ENCODE measurements around the gene MAD2L2.
A peak's percentile ranks its signal among the peaks of the same experiment; 100 is the strongest.

Gene MAD2L2

GRCh38 chr1:11707621-11708276 is 26.8 kb upstream of the MAD2L2 start:
- no peak for DNase-seq

GRCh38 chr1:11706292-11706691 is 25.3 kb upstream of the MAD2L2 start:
- DNase-seq, result no peak
- in situ Hi-C loops (cut with HindIII; ENCODE audit: low pct_ligation_motif_present, low pct_unique_long_range_greater_than_20kb, low sequenced_read_pairs), result no loop called here

More at GRCh38 chr1:11707621-11708276, 26.8 kb upstream of the MAD2L2 start:
- in situ Hi-C loops (cut with HindIII; ENCODE audit: low pct_ligation_motif_present, low pct_unique_long_range_greater_than_20kb, low sequenced_read_pairs), result no loop called here

- no peak for DNase-seq
- in situ Hi-C loops (cut with HindIII; ENCODE audit: low pct_ligation_motif_present, low pct_unique_long_range_greater_than_20kb, low sequenced_read_pairs), result no loop called here
These were observed 24.6 kb upstream of the MAD2L2 start for GRCh38 chr1:11705596-11705995.

GRCh38 chr1:11704691-11705475 is 23.9 kb upstream of the MAD2L2 start:
- in situ Hi-C loops (cut with HindIII; ENCODE audit: low pct_ligation_motif_present, low pct_unique_long_range_greater_than_20kb, low sequenced_read_pairs), result no loop called here
- DNase-seq, result no peak

- in situ Hi-C loops (cut with HindIII; ENCODE audit: low pct_ligation_motif_present, low pct_unique_long_range_greater_than_20kb, low sequenced_read_pairs), result no loop called here
- DNase-seq, result no peak
These were observed 23.2 kb upstream of the MAD2L2 start for GRCh38 chr1:11704194-11704529.

- in situ Hi-C loops (cut with HindIII; ENCODE audit: low pct_ligation_motif_present, low pct_unique_long_range_greater_than_20kb, low sequenced_read_pairs), result no loop called here
- DNase-seq, result no peak
These were observed 22.6 kb upstream of the MAD2L2 start for GRCh38 chr1:11703357-11704193.

GRCh38 chr1:11701981-11702803 is 21.2 kb upstream of the MAD2L2 start:
- no peak for DNase-seq
- in situ Hi-C loops (cut with HindIII; ENCODE audit: low pct_ligation_motif_present, low pct_unique_long_range_greater_than_20kb, low sequenced_read_pairs), result no loop called here

- no peak for DNase-seq
- in situ Hi-C loops (cut with HindIII; ENCODE audit: low pct_ligation_motif_present, low pct_unique_long_range_greater_than_20kb, low sequenced_read_pairs), result no loop called here
These were observed 20.6 kb upstream of the MAD2L2 start for GRCh38 chr1:11701551-11701961.

- DNase-seq, result no peak
- in situ Hi-C loops (cut with HindIII; ENCODE audit: low pct_ligation_motif_present, low pct_unique_long_range_greater_than_20kb, low sequenced_read_pairs), result no loop called here
These were observed 19.9 kb upstream of the MAD2L2 start for GRCh38 chr1:11700601-11701467.

GRCh38 chr1:11697893-11698210 is 16.9 kb upstream of the MAD2L2 start:
- DNase-seq, result no peak
- in situ Hi-C loops (cut with HindIII; ENCODE audit: low pct_ligation_motif_present, low pct_unique_long_range_greater_than_20kb, low sequenced_read_pairs), result no loop called here

GRCh38 chr1:11697188-11697892 is 16.4 kb upstream of the MAD2L2 start:
- DNase-seq, result no peak
- in situ Hi-C loops (cut with HindIII; ENCODE audit: low pct_ligation_motif_present, low pct_unique_long_range_greater_than_20kb, low sequenced_read_pairs), result no loop called here

GRCh38 chr1:11695861-11696260 is 14.9 kb upstream of the MAD2L2 start:
- DNase-seq, result no peak
- in situ Hi-C loops (cut with HindIII; ENCODE audit: low pct_ligation_motif_present, low pct_unique_long_range_greater_than_20kb, low sequenced_read_pairs), result no loop called here

- no peak for DNase-seq
- in situ Hi-C loops (cut with HindIII; ENCODE audit: low pct_ligation_motif_present, low pct_unique_long_range_greater_than_20kb, low sequenced_read_pairs), result no loop called here
These were observed 13.0 kb upstream of the MAD2L2 start for GRCh38 chr1:11693917-11694316.

- DNase-seq, result peak; percentile 74
- in situ Hi-C loops (cut with HindIII; ENCODE audit: low pct_ligation_motif_present, low pct_unique_long_range_greater_than_20kb, low sequenced_read_pairs), result no loop called here
These were observed 12.2 kb upstream of the MAD2L2 start for GRCh38 chr1:11693024-11693590.

- DNase-seq, result no peak
- in situ Hi-C loops (cut with HindIII; ENCODE audit: low pct_ligation_motif_present, low pct_unique_long_range_greater_than_20kb, low sequenced_read_pairs), result no loop called here
These were observed 11.2 kb upstream of the MAD2L2 start for GRCh38 chr1:11691928-11692711.

- in situ Hi-C loops (cut with HindIII; ENCODE audit: low pct_ligation_motif_present, low pct_unique_long_range_greater_than_20kb, low sequenced_read_pairs), result no loop called here
- DNase-seq, result no peak
These were observed 10.5 kb upstream of the MAD2L2 start, which contains the start of gene DRAXIN for GRCh38 chr1:11691302-11691914. Gene DRAXIN (plus strand): TSS chr1:11691710. CDS start chr1:11706259, 14,549 bp downstream.

Measured in ACHN (cell line).